SK-N-SH (cell line): ENCODE data around the gene ADCY10. TPM values are rescaled to one million over a fixed set of nuclear protein-coding genes. Genes with fewer than 3 reads are reported as not detected.

Experiments
- CTCF ChIA-PET: fragments of 300-600, 350-600 bp; formaldehyde crosslinking; extraction: SDS; loops from one replicate; lab custom pipeline; 2021; lab: Yijun Ruan, JAX
- POLR2A ChIA-PET: fragments of 350-600 bp; sonication (Branson Sonifier 250); formaldehyde crosslinking; extraction: SDS; loops from one replicate; lab custom pipeline; 2020; ENCODE audit warnings: antibody characterized with exemption, inconsistent platforms; lab: Yijun Ruan, JAX
- DNase-seq: peaks from one replicate; pipeline ENCODE4 v3.0.0; 2012
- H2AFZ ChIP-seq: fragments of 200-600 bp; sonication (generic); 2 replicates; pipeline ENCODE4 v1.8.1; 2016; ENCODE audit warnings: antibody characterized with exemption, mild to moderate bottlenecking, low read depth
- H3F3A ChIP-seq: fragments of 200-600 bp; sonication (generic); replicated peaks from 2 replicates; pipeline ENCODE3; 2016; ENCODE audit warnings: antibody characterized with exemption, mild to moderate bottlenecking; ENCODE audit not compliant: insufficient read depth
- H3K27ac ChIP-seq, 2 experiments: fragments of 200-500 bp in 1 of 2; fragments of 200-600 bp in 1 of 2; sonication (Bioruptor generic) in 1 of 2; sonication (generic), shearing (Covaris generic) in 1 of 2; 2 replicates each; pipeline versions ENCODE4 v1.5.1 to v1.6.1; 2014 to 2016; ENCODE audit warnings: low read depth in 2 of 2, inconsistent platforms in 1 of 2, low read length in 1 of 2, mild to moderate bottlenecking in 1 of 2, mixed read lengths in 1 of 2
- H3K27me3 ChIP-seq: fragments of 200-600 bp; sonication (generic), shearing (Covaris generic); 2 replicates; pipeline ENCODE4 v1.6.1; 2016; ENCODE audit warnings: mixed run types; ENCODE audit not compliant: insufficient read depth
- H3K36me3 ChIP-seq, 2 experiments: fragments of 200-500 bp in 1 of 2; fragments of 200-600 bp in 1 of 2; sonication (Bioruptor generic) in 1 of 2; sonication (generic) in 1 of 2; replicated peaks in 1 of 2; 2 replicates each; pipeline versions ENCODE3 to v1.5.1; 2014 to 2016; ENCODE audit warnings: low read length in 1 of 2, mild to moderate bottlenecking in 1 of 2; ENCODE audit not compliant: insufficient read depth in 2 of 2, control insufficient read depth in 1 of 2
- H3K4me1 ChIP-seq, 2 experiments: fragments of 200-500 bp in 1 of 2; fragments of 200-600 bp in 1 of 2; sonication (Bioruptor generic) in 1 of 2; sonication (generic), shearing (Covaris generic) in 1 of 2; 2 replicates each; pipeline versions ENCODE4 v1.5.1 to v1.6.1; 2014 to 2016; ENCODE audit warnings: low read depth in 1 of 2, low read length in 1 of 2, mixed run types in 1 of 2; ENCODE audit not compliant: insufficient read depth in 2 of 2, control insufficient read depth in 1 of 2
- H3K4me2 ChIP-seq: fragments of 200-600 bp; sonication (generic), shearing (Covaris generic); 2 replicates; pipeline ENCODE4 v1.6.1; 2017; ENCODE audit warnings: mixed run types
- H3K4me3 ChIP-seq, 2 experiments: fragments of 200-500 bp in 1 of 2; fragments of 200-600 bp in 1 of 2; sonication (Bioruptor generic) in 1 of 2; sonication (generic), shearing (Covaris generic) in 1 of 2; 2 replicates each; pipeline versions ENCODE4 v1.5.1 to v1.8.1; 2014 to 2016; ENCODE audit warnings: low read depth in 2 of 2, inconsistent platforms in 1 of 2, low read length in 1 of 2, mild to moderate bottlenecking in 1 of 2, mixed read lengths in 1 of 2, moderate library complexity in 1 of 2
- H3K79me2 ChIP-seq: fragments of 200-600 bp; sonication (generic); 2 replicates; pipeline ENCODE4 v1.8.1; 2017; ENCODE audit warnings: mild to moderate bottlenecking; ENCODE audit not compliant: insufficient read depth
- H3K9ac ChIP-seq: fragments of 200-600 bp; sonication (generic); 2 replicates; pipeline ENCODE4 v1.6.1; 2017; ENCODE audit warnings: mixed run types
- H3K9me2 ChIP-seq: fragments of 200-600 bp; sonication (generic); 2 replicates; pipeline ENCODE4 v1.6.1; 2017; ENCODE audit warnings: mixed run types
- H3K9me3 ChIP-seq: fragments of 200-600 bp; sonication (generic); 2 replicates; pipeline ENCODE4 v1.6.1; 2017; ENCODE audit warnings: mixed run types, mild to moderate bottlenecking, moderate library complexity
- H4K20me1 ChIP-seq: fragments of 200-600 bp; sonication (generic); 2 replicates; pipeline ENCODE4 v1.6.1; 2017; ENCODE audit warnings: mild to moderate bottlenecking, mixed run types; ENCODE audit not compliant: insufficient read depth
- CTCF ChIP-seq: fragments of 200-600 bp; sonication (generic); IDR thresholded peaks from 2 replicates; pipeline ENCODE4 v1.6.1; 2017; ENCODE audit warnings: antibody characterized with exemption, mild to moderate bottlenecking, moderate library complexity
- EZH2phosphoT487 ChIP-seq: fragments of 200-600 bp; sonication (generic); IDR thresholded peaks from 2 replicates; pipeline ENCODE4 v1.6.1; 2017; ENCODE audit warnings: low read depth, mixed run types, mild to moderate bottlenecking, antibody characterized with exemption, moderate library complexity, borderline replicate concordance
- FOXJ3 ChIP-seq: sonication (generic); formaldehyde crosslinking; IDR thresholded peaks from 2 replicates; pipeline ENCODE4 v1.5.1; 2020; ENCODE audit warnings: mild to moderate bottlenecking, missing genetic modification reagents
- GABPA ChIP-seq: IDR thresholded peaks from 2 replicates; pipeline ENCODE4 v1.4.0; 2012; ENCODE audit warnings: low read depth, mild to moderate bottlenecking
- IRF3 ChIP-seq: fragments of 150-350 bp; IDR thresholded peaks from 2 replicates; pipeline ENCODE4 v1.6.1; 2016; ENCODE audit warnings: mild to moderate bottlenecking, low read depth, low read length
- MAX ChIP-seq: IDR thresholded peaks from 2 replicates; pipeline ENCODE4 v1.4.0; 2012; ENCODE audit warnings: low read depth
- MEF2A ChIP-seq: IDR thresholded peaks from 2 replicates; pipeline ENCODE4 v1.4.0; 2012; ENCODE audit warnings: low read depth, borderline replicate concordance
- NFIC ChIP-seq: IDR thresholded peaks from 2 replicates; pipeline ENCODE4 v1.4.0; 2012; ENCODE audit warnings: borderline replicate concordance
- REST ChIP-seq: IDR thresholded peaks from 2 replicates; pipeline ENCODE4 v1.6.1; 2012; ENCODE audit warnings: mild to moderate bottlenecking, low read depth, low read length, moderate library complexity
- RXRA ChIP-seq: IDR thresholded peaks from 2 replicates; pipeline ENCODE4 v1.4.0; 2012; ENCODE audit warnings: low read depth, mild to moderate bottlenecking, borderline replicate concordance
- SMC3 ChIP-seq: IDR thresholded peaks from 2 replicates; pipeline ENCODE4 v1.6.1; 2012; ENCODE audit warnings: low read depth, low read length, improper control_type of control experiment
- TAF1 ChIP-seq: IDR thresholded peaks from 2 replicates; pipeline ENCODE4 v1.6.1; 2012; ENCODE audit warnings: low read depth, mild to moderate bottlenecking, low read length, moderate library complexity, borderline replicate concordance
- TEAD4 ChIP-seq: IDR thresholded peaks from 2 replicates; pipeline ENCODE4 v1.4.0; 2012; ENCODE audit warnings: mild to moderate bottlenecking, borderline replicate concordance; ENCODE audit not compliant: insufficient read depth
- USF1 ChIP-seq: IDR thresholded peaks from 2 replicates; pipeline ENCODE4 v1.4.0; 2012; ENCODE audit warnings: low read depth, borderline replicate concordance
- USF2 ChIP-seq: fragments of 150-350 bp; IDR thresholded peaks from 2 replicates; pipeline ENCODE4 v1.6.1; 2017; ENCODE audit warnings: antibody characterized with exemption, low read length, low read depth, borderline replicate concordance
- YY1 ChIP-seq: IDR thresholded peaks from 2 replicates; pipeline ENCODE4 v1.4.0; 2012; ENCODE audit warnings: low read depth, mild to moderate bottlenecking
- polyA plus RNA-seq, 3 experiments: library from polyadenylated mRNA; depleted of rRNA; stranded (reverse); fragments of >200 nt; gene quantifications; 2 replicates each; pipeline ENCODE4 v1.2.3, GENCODE V29; 2012

The ADCY10 gene
- polyA plus RNA-seq, 1 of the 3 experiments (the other 2 are of a cell fraction): 0.10 TPM

- no peak for TF ChIP-seq MAX
- no peak for TF ChIP-seq USF1
- TF ChIP-seq NFIC: no peak
- no peak for TF ChIP-seq YY1
- no peak for TF ChIP-seq TAF1
- TF ChIP-seq REST: no peak
- TF ChIP-seq RXRA: no peak
- TF ChIP-seq SMC3: no peak
- TF ChIP-seq EZH2phosphoT487: no peak
- no peak for TF ChIP-seq MEF2A
- no peak for TF ChIP-seq FOXJ3
- no peak for TF ChIP-seq TEAD4
- no peak for TF ChIP-seq USF2
- TF ChIP-seq IRF3: no peak
- no peak for TF ChIP-seq GABPA
- no peak for TF ChIP-seq CTCF
- TF ChIP-seq, all 33 proteins: peak for 0
- no peak overlapping the region for H3K9ac ChIP-seq
- H3K4me2 ChIP-seq: no peak overlapping the region
- peaks cover 0 to 5% of the 10 kb centered on the region in 2 experiments for H3K36me3 ChIP-seq
- H3K9me3 ChIP-seq: peaks cover 7% of the 10 kb centered on the region; the same call in 1 of the 2 replicates
- DNase-seq: no peak
- H3K79me2 ChIP-seq: no peaks in the 10 kb centered on the region
- H4K20me1 ChIP-seq: no peaks in the 10 kb centered on the region
- H3F3A ChIP-seq: no peaks in the 10 kb centered on the region
- no peaks in the 10 kb centered on the region; a peak in 1 of 4 replicates for H3K4me1 ChIP-seq
- H3K9me2 ChIP-seq: no peaks in the 10 kb centered on the region
- no peak overlapping the region for H3K4me3 ChIP-seq
- no peak overlapping the region for H3K27ac ChIP-seq
- ChIA-PET POLR2A (no interaction called here), CTCF (interaction anchor here (1.4 kb wide), 1 partner anchor 9 kb away, joined by 4 read pairs; no protein-coding TSS in a partner anchor)
- H3K27me3 ChIP-seq: no peaks in the 10 kb centered on the region
- H2AFZ ChIP-seq: no peak overlapping the region
Observed at GRCh38 chr1:167812972-167813371, 101.0 kb downstream of the ADCY10 start.
